Left hindlimb (tissue), 1 donor: Measurements from ENCODE around the gene DDX41.
A peak's percentile ranks its signal among the peaks of the same experiment; 100 is the strongest.
"Not testable (repeated sequence)": the region's sequence is repeated elsewhere in the genome, so short reads cannot be mapped to it uniquely, and the experiment has no call there.

Source experiments
- DNase-seq: peaks from one replicate; pipeline ENCODE4 v3.0.0-alpha.2; 2018

DDX41 gene

DNA sequence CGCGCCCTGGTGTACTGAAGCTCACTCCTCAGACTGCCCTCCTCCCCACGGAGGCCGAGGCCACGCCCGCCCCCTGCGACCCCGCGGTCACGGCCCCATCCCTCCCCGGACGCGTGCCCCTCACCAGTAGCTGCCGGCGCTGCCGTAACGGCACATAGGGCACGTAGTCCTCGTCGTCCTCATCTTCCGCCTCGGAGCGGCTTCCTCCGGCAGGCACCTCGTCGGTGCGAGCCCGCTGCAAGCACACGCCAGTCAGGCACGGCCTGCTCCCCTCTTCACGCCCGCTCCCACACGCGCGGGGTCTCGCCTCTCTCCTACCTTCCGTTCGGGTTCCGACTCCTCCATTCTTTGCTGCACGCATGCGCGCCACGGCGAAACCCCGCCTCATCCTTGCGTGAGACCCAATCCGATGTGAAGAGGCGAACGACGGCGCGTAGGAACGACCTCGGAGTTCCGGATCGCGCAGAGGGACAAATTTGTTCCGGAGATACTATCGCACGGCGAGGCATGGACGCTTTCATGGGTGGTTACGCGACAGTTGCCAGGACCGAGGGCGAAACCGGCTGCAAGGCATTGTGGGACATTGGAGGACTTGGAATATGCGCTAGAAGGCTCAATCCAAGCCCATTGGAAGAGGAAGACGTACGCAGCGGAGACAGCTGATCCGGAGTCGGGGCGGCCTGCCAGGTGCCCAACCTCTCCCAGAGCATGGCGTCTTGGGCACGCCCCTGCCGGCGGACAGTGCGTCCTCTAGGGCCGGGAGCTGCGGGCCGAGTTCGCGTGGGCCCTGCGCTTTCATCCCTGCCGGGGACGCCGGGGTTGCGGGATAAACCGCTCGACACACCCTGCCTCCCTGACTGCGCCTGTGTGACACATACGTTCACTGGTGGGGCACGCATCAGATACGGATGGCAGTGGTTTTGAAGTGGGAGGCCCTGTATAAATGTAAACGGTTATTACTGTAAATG is at the start of gene DDX41:
TSS of gene DDX41 (minus strand) at position 361 of the 968 bp plus-strand sequence. CDS start at position 345, 16 bp downstream.
- DNase-seq = peak; percentile 99

GRCh38 chr5:177565046-177565445 is 48.3 kb upstream of the DDX41 start:
- no peak for DNase-seq

DNA sequence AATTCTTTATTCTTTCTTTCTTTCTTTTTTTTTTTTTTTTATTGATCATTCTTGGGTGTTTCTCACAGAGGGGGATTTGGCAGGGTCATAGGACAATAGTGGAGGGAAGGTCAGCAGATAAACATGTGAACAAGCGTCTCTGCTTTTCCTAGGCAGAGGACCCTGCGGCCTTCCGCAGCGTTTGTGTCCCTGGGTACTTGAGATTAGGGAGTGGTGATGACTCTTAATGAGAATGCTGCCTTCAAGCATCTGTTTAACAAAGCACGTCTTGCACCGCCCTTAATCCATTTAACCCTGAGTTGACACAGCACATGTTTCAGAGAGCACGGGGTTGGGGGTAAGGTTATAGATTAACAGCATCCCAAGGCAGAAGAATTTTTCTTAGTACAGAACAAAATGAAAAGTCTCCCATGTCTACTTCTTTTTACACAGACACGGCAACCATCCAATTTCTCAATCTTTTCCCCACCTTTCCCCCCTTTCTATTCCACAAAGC is 42.7 kb upstream of the DDX41 start:
- DNase-seq = not testable (repeated sequence)

GRCh38 chr5:177557796-177558195 is 41.0 kb upstream of the DDX41 start:
- DNase-seq = no peak

- DNase-seq = no peak
Measured at GRCh38 chr5:177557041-177557647, 40.4 kb upstream of the DDX41 start.

DNA sequence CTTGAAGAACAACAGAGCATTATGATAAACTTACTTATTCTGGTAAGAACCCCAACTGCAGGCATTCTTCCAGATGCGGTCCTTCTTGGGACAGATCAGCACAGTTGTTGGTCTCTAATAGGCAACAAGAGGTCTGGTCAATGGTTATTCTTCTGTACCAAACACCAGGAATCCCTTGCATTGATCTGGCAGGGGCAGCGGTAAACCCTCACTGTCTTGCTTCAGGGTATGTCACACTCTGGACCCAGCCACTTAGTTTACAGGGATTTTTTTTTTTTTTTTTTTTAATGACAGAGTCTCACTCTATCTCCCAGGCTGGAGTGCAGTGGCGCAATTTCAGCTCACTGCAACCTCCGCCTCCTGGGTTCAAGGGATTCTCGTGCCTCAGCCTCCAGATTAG is 38.9 kb upstream of the DDX41 start:
- no peak for DNase-seq

- no peak for DNase-seq
Measured at GRCh38 chr5:177555228-177555627, 38.5 kb upstream of the DDX41 start.

GRCh38 chr5:177554474-177555111 is 37.8 kb upstream of the DDX41 start, which contains the start of gene FAM193B:
TSS of gene FAM193B (minus strand) at chr5:177554563. CDS start at chr5:177554458, 105 bp downstream.
- DNase-seq = peak; percentile 95

- peak; percentile 54 for DNase-seq
Measured at GRCh38 chr5:177553671-177554429, 37.1 kb upstream of the DDX41 start.

GRCh38 chr5:177552839-177553455 is 36.2 kb upstream of the DDX41 start:
- no peak for DNase-seq

GRCh38 chr5:177550122-177550521 is 33.4 kb upstream of the DDX41 start:
- no peak for DNase-seq

GRCh38 chr5:177548495-177548894 is 31.7 kb upstream of the DDX41 start:
- DNase-seq = no peak

DNA sequence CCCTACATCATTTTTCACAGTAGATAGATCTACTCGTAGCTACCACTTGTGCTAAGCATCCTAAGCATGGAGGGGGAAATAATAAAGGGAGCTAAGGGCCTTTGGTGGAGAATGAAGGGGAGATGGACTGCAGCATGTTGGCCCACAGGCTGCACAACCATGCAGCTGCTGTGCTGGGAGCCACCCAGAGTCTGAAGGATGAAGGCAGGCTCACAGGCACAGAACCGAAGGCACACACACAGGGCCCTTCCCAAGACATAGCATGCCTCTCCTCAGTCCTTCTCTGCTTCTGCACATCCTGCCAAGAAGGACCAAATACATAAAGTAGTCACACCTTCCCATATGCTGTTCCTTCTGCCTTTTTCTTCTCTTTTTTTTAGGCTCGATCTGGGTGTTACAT is 31.0 kb upstream of the DDX41 start:
- DNase-seq = no peak

DNA sequence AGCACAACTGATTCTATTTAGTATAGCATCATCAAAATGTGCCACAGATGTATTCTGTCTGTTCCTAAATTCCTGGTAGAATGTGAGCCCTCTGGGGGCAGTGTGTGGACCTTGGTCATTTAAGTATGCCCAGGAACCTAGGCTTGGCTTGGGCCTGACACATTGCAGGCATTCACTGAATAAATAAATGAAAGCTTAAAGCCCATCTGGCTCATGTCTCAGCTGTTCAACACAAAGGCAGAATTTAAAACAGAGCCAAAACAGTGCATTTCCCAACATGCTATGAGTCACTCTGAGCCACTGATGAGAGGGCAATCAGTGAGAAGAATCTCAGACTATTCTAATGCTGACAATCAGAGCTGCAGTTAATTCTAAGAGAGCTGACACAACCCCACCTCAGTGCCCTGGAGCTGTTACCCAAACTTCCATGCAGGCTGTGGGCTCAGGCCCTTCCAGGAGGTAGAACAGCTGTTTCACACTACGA is 29.5 kb upstream of the DDX41 start:
- DNase-seq = no peak

DNA sequence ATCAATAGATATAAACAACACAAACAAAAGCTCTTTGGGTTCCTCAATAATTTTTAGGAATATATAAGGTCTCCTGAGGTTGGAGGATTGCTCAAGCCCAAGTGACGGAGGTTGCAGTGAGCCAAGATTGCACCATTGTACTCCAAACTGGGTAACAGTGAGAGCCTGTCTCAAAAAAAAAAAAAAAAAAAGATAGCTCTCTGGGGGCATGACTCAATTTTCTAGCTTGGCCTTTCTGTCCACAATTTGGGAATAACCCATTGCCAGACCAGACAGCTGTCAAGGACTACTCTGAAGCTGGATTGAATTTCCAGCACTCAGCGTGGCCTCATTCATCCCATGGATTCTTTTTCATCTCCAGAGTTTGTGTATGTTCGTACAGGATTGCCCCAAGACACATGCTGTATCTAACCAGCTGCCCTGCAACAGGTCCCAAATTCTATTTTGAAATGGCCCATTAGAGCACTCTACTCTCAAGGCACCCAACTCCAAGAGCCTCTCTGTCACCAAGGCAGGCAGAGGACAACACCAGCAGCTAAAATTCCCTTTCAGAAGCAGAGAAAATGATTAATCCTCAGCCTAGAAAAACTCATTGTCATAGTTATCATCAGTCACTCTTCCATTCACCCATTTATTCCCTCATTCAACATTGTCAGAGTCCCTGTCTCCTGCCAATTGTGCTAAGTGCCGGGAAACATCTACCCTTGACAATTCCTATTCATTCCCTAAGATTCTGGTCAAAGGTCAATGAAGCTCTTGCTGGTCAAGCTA is 28.9 kb upstream of the DDX41 start:
- DNase-seq = no peak

DNA sequence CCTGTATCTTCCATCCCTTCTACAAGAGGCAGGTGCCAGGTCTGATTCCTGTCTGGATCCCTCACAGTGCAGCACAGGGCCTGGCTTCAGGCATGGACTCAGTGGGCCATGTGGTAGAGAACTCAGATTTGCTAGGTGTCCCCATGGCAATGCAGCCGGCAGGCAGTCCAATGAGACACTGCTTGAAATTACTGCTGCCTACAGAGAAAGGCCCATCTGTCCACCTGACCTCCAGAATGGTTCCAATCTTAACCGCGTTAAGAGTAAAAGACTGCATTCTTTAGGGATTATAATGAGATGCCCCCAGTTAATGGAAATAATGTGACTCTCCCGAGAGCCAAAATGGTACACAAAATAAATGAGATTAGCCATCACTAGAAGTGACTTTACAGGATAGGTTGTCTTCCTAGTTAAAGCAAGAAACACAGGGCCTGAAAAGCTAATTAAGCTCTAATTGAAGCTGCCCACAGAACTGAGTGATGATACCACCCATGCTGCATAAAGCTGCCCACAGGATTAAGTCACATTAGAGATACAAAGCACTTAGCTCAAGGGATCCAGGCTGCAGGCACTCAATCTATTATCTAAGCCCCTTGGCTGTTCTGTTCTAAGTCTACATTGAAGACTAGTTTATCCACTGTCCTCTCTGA is 26.2 kb upstream of the DDX41 start:
- DNase-seq = no peak

GRCh38 chr5:177540438-177540837 is 23.7 kb upstream of the DDX41 start:
- no peak for DNase-seq

DNA sequence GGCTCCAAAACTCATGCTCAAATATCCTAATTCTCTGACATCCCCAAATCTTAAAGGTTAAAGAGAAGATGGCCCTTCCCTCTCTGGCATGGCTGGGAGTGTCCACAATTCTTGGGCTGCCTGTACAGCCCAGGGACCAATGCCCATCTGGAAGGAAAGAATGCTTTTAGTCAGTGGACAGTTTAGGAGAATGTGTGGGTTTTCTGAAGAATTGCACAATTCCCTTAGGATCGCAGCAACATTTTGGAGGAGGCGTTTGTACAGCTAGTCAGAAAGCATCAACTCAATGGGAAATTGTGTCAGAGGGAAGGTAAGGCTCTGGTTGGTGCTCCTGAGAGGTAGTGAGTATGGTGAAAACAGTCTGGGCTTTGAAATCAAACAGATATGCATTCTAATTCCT is 22.6 kb upstream of the DDX41 start:
- no peak for DNase-seq

- DNase-seq = no peak
Measured at GRCh38 chr5:177538876-177539275, 22.1 kb upstream of the DDX41 start.
